ENCODE measurements around the gene KLHDC10. TPM values are rescaled to one million over a fixed set of nuclear protein-coding genes. Genes with fewer than 3 reads are reported as not detected.

Gene KLHDC10
- total RNA-seq, 6 experiments from 2014 or later = 21.0 to 25.5 (median 24.1) TPM

DNA sequence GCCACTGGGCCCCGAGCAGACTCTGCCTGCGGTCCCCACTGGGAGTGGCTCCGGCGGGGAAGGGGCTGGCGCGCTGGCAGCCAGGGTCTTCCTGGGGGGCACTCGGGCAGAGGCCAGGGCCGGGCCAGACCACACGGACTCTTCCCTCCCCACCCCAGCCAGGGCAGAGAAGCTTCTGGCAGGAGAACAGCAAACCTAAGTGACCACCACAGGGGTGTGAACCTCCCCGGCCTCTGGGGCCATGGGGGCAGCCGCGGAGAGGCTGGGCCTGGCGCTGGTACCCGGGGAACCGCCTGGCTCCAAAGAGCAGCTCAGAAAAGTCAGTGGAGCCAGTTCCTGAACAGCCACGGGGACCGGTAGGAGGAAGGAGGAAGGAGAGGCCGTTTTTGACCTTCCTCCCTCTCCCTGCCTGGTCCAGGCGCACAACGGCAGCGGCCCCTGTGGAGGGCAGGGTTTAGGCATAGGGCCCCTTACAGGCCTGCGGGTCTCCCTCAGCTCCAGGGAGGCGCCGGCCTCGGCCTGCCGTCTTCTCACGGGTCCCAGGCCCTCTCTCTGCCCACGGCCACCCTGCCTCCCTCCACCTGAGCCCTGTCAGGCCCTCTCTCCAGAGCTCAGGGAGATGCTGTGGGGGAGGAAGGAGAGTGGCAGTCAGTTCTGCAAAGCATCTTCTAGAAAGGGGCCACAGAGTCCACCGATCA is 83.0 kb downstream of the KLHDC10 start:
- no peak for DNase-seq
- H3K4me1 Mint-ChIP-seq (ENCODE audit: low read depth) = no peaks in the 10 kb centered on the region
- no peak overlapping the region for H3K4me3 Mint-ChIP-seq
- H3K9me3 Mint-ChIP-seq = no peaks in the 10 kb centered on the region
- peaks cover 16% of the 10 kb centered on the region for H3K36me3 Mint-ChIP-seq (ENCODE audit: low read depth)
- H3K27ac Mint-ChIP-seq = no peak overlapping the region
- TF ChIP-seq, protein P1, sequence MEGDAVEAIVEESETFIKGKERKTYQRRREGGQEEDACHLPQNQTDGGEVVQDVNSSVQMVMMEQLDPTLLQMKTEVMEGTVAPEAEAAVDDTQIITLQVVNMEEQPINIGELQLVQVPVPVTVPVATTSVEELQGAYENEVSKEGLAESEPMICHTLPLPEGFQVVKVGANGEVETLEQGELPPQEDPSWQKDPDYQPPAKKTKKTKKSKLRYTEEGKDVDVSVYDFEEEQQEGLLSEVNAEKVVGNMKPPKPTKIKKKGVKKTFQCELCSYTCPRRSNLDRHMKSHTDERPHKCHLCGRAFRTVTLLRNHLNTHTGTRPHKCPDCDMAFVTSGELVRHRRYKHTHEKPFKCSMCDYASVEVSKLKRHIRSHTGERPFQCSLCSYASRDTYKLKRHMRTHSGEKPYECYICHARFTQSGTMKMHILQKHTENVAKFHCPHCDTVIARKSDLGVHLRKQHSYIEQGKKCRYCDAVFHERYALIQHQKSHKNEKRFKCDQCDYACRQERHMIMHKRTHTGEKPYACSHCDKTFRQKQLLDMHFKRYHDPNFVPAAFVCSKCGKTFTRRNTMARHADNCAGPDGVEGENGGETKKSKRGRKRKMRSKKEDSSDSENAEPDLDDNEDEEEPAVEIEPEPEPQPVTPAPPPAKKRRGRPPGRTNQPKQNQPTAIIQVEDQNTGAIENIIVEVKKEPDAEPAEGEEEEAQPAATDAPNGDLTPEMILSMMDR (IDR thresholded peaks at IDR 0.05) = no peak
- H3K27me3 Mint-ChIP-seq (ENCODE audit: insufficient read depth) = peaks cover 3% of the 10 kb centered on the region

DNA sequence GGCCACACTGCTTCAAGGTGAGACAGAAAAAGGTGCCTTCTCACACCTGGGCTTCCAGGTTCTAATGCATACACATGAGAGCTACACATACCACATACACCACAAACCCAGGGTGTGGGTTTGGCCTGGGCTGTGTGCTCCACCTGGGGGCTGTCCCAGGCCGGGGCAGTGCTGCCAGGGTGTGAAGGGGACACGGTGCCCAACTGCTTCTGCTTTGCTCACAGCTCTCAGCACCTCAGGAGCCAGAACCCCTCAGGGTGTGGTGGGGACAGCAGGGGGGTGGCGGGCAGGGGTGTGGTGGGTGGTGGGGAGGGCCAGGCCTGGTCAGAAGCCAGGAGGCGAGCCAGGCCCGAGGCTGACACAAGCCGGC is 83.8 kb downstream of the KLHDC10 start:
- Mint-ChIP-seq H3K4me3 (no peak overlapping the region), H3K27ac (no peak overlapping the region), H3K4me1 (ENCODE audit: low read depth) (no peaks in the 10 kb centered on the region), H3K27me3 (ENCODE audit: insufficient read depth) (peaks cover 3% of the 10 kb centered on the region), H3K36me3 (ENCODE audit: low read depth) (peaks cover 21% of the 10 kb centered on the region), H3K9me3 (no peaks in the 10 kb centered on the region)
- no peak for DNase-seq
- TF ChIP-seq, protein P1 (IDR thresholded peaks at IDR 0.05) = no peak

DNA sequence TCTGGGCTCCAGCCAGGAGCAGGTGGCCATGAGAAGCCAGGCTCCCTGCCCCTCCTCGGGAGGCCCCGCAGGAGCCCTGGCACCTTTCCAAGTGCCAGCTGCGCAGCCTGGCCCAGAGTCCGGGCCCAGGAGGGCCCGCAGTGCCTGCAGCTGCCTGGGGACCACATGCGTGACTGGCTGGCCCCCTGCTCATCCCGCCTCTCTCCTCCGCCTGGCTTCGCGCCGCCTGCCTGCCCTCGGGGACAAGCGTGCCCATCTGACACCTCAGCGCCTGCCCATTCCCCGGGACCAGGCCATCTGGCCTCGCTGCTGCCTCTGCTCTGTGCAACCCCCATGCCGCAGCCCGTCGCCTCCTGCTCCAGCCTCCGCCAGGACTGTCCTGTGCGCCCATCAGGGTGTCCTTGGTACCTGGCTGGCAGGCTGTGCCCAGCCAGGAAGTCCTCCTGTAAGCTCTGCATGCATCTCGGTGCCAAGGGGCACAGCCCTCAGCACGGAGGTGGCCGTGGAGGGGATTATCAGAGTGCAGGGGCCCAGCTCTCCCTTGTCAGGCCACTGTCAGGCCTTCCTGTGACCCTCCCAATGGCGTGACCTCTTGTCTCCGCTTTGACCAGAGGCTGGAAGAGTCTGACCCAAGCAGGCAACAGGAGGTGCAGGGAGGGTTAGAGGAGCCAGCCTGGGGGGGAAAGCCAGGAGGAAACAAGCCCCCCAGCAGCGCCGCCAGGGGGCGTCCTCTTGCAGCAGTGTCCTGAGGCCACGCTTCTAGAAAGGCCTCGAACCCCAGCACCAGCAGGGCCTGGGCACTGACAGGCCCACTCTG is 84.4 kb downstream of the KLHDC10 start:
- TF ChIP-seq, protein P1 (IDR thresholded peaks at IDR 0.05) = peak; percentile 61; the same call in 1 of the 2 replicates
- Mint-ChIP-seq H3K9me3 (no peaks in the 10 kb centered on the region), H3K4me3 (no peak overlapping the region), H3K4me1 (ENCODE audit: low read depth) (no peaks in the 10 kb centered on the region), H3K27me3 (ENCODE audit: insufficient read depth) (no peaks in the 10 kb centered on the region; the same call in none of the 2 replicates), H3K36me3 (ENCODE audit: low read depth) (peaks cover 25% of the 10 kb centered on the region), H3K27ac (no peak overlapping the region)
- DNase-seq = no peak

DNA sequence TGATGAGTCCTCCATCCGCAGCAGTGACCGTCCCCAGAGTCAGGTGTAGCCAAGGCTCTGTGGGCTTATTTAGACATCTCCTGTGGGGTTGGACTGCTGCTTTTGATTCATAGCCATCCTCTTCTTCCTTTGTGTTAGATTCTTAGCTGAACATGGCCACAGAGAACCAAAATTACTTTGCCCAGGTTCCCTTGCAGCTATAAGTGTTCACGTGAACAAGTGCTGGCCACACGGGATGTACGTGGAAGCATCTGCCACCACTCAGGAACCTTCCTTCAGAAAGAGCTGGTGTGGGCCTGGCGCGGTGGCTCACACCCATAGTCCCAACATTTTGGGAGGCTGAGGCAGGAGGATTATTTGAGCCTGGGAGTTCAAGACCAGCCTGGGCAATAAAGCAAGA is 85.8 kb downstream of the KLHDC10 start:
- no peak for DNase-seq
- Mint-ChIP-seq H3K27me3 (ENCODE audit: insufficient read depth) (no peaks in the 10 kb centered on the region; the same call in none of the 2 replicates), H3K4me3 (no peak overlapping the region), H3K36me3 (ENCODE audit: low read depth) (peaks cover 37% of the 10 kb centered on the region), H3K9me3 (no peaks in the 10 kb centered on the region), H3K27ac (no peak overlapping the region), H3K4me1 (ENCODE audit: low read depth) (no peaks in the 10 kb centered on the region)
- TF ChIP-seq, protein P1 (IDR thresholded peaks at IDR 0.05) = no peak

DNA sequence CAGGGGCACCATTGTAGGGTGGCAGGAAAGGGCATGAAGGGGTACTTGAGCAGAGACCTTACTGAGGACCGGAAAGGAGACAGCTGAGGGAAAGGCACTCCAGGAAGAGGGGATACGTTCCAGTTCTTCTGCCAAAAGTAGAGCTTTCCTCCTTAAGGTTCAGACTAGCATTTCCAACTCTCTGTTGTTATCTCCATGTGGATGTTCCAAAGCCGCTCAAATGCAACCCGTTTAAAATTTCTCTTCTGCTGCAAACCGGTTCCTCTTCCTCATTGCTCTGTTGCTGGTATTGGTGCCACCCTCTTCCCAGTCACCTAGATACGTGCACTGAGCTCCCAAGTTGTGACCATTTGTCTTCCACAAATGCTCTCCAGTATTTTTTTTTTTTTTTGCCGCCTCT is 87.4 kb downstream of the KLHDC10 start:
- DNase-seq = no peak
- no peak overlapping the region for H3K4me3 Mint-ChIP-seq
- TF ChIP-seq, protein P1 (IDR thresholded peaks at IDR 0.05) = no peak
- no peaks in the 10 kb centered on the region; the same call in none of the 2 replicates for H3K27me3 Mint-ChIP-seq (ENCODE audit: insufficient read depth)
- peaks cover 40% of the 10 kb centered on the region for H3K36me3 Mint-ChIP-seq (ENCODE audit: low read depth)
- H3K4me1 Mint-ChIP-seq (ENCODE audit: low read depth) = no peaks in the 10 kb centered on the region
- H3K9me3 Mint-ChIP-seq = no peaks in the 10 kb centered on the region
- no peak overlapping the region for H3K27ac Mint-ChIP-seq

Measured in HFFc6 (cell line).